ENCODE data around the gene SLC37A3.

SLC37A3 gene

DNA sequence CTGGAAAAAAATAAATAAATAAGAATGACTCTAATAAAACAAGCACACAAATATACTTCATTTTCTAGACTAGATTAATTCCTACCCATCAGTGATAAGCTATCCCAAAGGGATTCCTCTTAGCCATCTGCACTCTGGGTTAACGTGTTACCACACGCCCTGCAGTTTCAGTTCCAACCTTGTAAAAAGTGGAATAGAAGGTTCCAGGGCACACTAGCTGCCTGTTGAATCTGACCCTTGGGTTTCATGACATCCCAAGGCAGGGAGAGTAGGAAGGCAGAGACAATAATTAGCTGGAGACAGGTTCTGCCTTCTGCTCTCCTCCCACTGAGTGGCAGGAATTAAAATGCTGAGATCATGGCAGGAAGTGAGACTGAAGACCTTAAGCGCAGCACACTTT, 33.5 kb downstream of the SLC37A3 start (continued):
- TF ChIP-seq ZC3H10 (CRISPR knock-in tag; IDR thresholded peaks at IDR 0.05) (no peak), ZFP3 (CRISPR knock-in tag; IDR thresholded peaks at IDR 0.05) (no peak), ZFP30 (CRISPR knock-in tag; IDR thresholded peaks at IDR 0.05) (no peak), OSR1 (CRISPR knock-in tag; IDR thresholded peaks at IDR 0.05) (no peak), GLIS3 (CRISPR knock-in tag; IDR thresholded peaks at IDR 0.05) (no peak), ZNF70 (CRISPR knock-in tag; IDR thresholded peaks at IDR 0.05) (no peak)

DNA sequence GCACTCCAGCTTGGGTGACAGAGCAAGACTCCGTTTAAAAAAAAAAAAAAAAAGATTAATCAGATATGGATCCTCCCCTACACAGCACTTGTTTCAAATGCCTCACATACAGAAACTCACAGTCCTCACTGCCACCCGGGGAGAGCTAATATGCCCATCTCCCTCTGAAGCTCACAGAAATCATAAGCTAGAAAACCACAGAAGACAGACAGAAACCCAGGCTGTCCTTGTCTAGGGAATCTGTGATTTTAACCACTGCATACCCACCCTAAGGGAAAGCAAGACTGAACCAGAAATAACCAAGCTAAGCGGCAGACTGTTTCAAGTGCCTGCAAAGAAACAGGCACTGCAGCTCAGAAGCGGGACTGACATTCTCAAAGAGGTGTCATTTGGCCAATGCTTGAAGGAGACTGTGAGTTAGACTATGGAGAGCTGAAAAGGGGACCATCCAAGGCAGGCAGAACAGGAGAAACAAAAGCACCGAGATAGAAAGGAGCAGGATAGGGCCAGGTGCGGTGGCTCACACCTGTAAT, 37.6 kb downstream of the SLC37A3 start:
- TF ChIP-seq, protein P1, sequence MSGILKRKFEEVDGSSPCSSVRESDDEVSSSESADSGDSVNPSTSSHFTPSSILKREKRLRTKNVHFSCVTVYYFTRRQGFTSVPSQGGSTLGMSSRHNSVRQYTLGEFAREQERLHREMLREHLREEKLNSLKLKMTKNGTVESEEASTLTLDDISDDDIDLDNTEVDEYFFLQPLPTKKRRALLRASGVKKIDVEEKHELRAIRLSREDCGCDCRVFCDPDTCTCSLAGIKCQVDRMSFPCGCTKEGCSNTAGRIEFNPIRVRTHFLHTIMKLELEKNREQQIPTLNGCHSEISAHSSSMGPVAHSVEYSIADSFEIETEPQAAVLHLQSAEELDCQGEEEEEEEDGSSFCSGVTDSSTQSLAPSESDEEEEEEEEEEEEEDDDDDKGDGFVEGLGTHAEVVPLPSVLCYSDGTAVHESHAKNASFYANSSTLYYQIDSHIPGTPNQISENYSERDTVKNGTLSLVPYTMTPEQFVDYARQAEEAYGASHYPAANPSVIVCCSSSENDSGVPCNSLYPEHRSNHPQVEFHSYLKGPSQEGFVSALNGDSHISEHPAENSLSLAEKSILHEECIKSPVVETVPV (CRISPR knock-in tag; IDR thresholded peaks at IDR 0.05): no peak
- TF ChIP-seq ZNF70 (CRISPR knock-in tag; IDR thresholded peaks at IDR 0.05) (no peak), CSDC2 (CRISPR knock-in tag; IDR thresholded peaks at IDR 0.05) (no peak), ZNF8 (CRISPR knock-in tag; IDR thresholded peaks at IDR 0.05) (no peak), ESRRG (CRISPR knock-in tag; IDR thresholded peaks at IDR 0.05) (no peak), ZC3H10 (CRISPR knock-in tag; IDR thresholded peaks at IDR 0.05) (no peak), TCF4 (CRISPR knock-in tag; IDR thresholded peaks at IDR 0.05; ENCODE audit: borderline replicate concordance) (no peak), BACH2 (CRISPR knock-in tag; IDR thresholded peaks at IDR 0.05; ENCODE audit: borderline replicate concordance) (no peak), GLIS3 (CRISPR knock-in tag; IDR thresholded peaks at IDR 0.05) (no peak), RARB (CRISPR knock-in tag; IDR thresholded peaks at IDR 0.05) (no peak), ARNTL (CRISPR knock-in tag; IDR thresholded peaks at IDR 0.05; ENCODE audit: borderline replicate concordance, low read depth) (no peak), ISL1 (CRISPR knock-in tag; IDR thresholded peaks at IDR 0.05) (no peak), TOX (CRISPR knock-in tag; IDR thresholded peaks at IDR 0.05; ENCODE audit: borderline replicate concordance) (no peak), PPARA (CRISPR knock-in tag; IDR thresholded peaks at IDR 0.05; ENCODE audit: borderline replicate concordance) (no peak), ZFP30 (CRISPR knock-in tag; IDR thresholded peaks at IDR 0.05) (no peak)
- TF ChIP-seq, protein P2, sequence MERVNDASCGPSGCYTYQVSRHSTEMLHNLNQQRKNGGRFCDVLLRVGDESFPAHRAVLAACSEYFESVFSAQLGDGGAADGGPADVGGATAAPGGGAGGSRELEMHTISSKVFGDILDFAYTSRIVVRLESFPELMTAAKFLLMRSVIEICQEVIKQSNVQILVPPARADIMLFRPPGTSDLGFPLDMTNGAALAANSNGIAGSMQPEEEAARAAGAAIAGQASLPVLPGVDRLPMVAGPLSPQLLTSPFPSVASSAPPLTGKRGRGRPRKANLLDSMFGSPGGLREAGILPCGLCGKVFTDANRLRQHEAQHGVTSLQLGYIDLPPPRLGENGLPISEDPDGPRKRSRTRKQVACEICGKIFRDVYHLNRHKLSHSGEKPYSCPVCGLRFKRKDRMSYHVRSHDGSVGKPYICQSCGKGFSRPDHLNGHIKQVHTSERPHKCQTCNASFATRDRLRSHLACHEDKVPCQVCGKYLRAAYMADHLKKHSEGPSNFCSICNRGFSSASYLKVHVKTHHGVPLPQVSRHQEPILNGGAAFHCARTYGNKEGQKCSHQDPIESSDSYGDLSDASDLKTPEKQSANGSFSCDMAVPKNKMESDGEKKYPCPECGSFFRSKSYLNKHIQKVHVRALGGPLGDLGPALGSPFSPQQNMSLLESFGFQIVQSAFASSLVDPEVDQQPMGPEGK (CRISPR knock-in tag; IDR thresholded peaks at IDR 0.05; ENCODE audit: borderline replicate concordance): no peak
- TF ChIP-seq, protein P3, sequence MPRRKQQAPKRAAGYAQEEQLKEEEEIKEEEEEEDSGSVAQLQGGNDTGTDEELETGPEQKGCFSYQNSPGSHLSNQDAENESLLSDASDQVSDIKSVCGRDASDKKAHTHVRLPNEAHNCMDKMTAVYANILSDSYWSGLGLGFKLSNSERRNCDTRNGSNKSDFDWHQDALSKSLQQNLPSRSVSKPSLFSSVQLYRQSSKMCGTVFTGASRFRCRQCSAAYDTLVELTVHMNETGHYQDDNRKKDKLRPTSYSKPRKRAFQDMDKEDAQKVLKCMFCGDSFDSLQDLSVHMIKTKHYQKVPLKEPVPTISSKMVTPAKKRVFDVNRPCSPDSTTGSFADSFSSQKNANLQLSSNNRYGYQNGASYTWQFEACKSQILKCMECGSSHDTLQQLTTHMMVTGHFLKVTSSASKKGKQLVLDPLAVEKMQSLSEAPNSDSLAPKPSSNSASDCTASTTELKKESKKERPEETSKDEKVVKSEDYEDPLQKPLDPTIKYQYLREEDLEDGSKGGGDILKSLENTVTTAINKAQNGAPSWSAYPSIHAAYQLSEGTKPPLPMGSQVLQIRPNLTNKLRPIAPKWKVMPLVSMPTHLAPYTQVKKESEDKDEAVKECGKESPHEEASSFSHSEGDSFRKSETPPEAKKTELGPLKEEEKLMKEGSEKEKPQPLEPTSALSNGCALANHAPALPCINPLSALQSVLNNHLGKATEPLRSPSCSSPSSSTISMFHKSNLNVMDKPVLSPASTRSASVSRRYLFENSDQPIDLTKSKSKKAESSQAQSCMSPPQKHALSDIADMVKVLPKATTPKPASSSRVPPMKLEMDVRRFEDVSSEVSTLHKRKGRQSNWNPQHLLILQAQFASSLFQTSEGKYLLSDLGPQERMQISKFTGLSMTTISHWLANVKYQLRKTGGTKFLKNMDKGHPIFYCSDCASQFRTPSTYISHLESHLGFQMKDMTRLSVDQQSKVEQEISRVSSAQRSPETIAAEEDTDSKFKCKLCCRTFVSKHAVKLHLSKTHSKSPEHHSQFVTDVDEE (CRISPR knock-in tag; IDR thresholded peaks at IDR 0.05): no peak
- TF ChIP-seq, protein P4, sequence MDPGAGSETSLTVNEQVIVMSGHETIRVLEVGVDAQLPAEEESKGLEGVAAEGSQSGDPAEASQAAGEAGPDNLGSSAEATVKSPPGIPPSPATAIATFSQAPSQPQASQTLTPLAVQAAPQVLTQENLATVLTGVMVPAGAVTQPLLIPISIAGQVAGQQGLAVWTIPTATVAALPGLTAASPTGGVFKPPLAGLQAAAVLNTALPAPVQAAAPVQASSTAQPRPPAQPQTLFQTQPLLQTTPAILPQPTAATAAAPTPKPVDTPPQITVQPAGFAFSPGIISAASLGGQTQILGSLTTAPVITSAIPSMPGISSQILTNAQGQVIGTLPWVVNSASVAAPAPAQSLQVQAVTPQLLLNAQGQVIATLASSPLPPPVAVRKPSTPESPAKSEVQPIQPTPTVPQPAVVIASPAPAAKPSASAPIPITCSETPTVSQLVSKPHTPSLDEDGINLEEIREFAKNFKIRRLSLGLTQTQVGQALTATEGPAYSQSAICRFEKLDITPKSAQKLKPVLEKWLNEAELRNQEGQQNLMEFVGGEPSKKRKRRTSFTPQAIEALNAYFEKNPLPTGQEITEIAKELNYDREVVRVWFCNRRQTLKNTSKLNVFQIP (CRISPR knock-in tag; IDR thresholded peaks at IDR 0.05; ENCODE audit: borderline replicate concordance, low read depth): no peak
- no peak for ATAC-seq

DNA sequence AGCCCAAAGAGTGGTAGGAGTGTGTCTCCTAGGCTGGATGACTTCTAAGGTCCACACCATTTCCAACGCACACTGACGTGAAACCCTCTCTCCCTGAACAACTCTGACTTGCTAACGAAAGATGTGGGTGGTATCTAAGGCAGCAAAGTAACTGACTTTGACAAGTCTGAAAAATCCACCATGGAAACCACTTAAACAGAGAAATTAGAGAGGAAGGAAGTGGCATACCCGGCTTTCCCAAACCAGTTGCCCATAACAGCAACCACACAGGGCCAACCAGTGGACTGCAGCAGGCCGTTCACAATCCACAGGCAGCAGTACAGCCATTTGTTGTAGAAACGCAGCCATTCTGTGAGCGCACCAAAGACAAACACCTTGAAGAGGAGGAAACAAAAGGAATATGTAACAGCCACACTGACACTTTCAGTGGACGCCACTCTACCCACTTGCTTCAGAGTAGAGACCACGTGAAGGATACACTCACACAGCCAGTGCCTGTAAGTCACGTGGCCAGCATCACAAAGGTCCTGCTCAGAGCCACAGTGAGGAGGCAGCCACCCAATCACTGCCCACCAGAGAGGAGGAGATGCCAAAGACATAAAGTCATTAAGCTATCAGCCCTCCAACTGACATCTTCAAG, 39.8 kb downstream of the SLC37A3 start:
- ATAC-seq: peak; percentile 16; the same call in 1 of the 3 replicates
- no peak for TF ChIP-seq RARB (CRISPR knock-in tag; IDR thresholded peaks at IDR 0.05)
- no peak for TF ChIP-seq ZNF70 (CRISPR knock-in tag; IDR thresholded peaks at IDR 0.05)
- no peak for TF ChIP-seq CSDC2 (CRISPR knock-in tag; IDR thresholded peaks at IDR 0.05)
- TF ChIP-seq PPARA (CRISPR knock-in tag; IDR thresholded peaks at IDR 0.05; ENCODE audit: borderline replicate concordance): no peak
- TF ChIP-seq, protein P1 (CRISPR knock-in tag; IDR thresholded peaks at IDR 0.05): no peak
- no peak for TF ChIP-seq TCF4 (CRISPR knock-in tag; IDR thresholded peaks at IDR 0.05; ENCODE audit: borderline replicate concordance)
- no peak for TF ChIP-seq ZFP3 (CRISPR knock-in tag; IDR thresholded peaks at IDR 0.05)
- TF ChIP-seq, protein P3 (CRISPR knock-in tag; IDR thresholded peaks at IDR 0.05): no peak
- TF ChIP-seq ESRRG (CRISPR knock-in tag; IDR thresholded peaks at IDR 0.05): no peak

Measured in SK-N-SH treated with all-trans-retinoic acid at 6 μM for 48 hours (cell line).